Measurements from ENCODE around the gene EXOC6B.
"Not testable (repeated sequence)": the region's sequence is repeated elsewhere in the genome, so short reads cannot be mapped to it uniquely, and the experiment has no call there.

Gene EXOC6B

GRCh38 chr2:72676341-72677025 is 149.3 kb downstream of the EXOC6B start:
- ATAC-seq (no peak), DNase-seq (no peak)

GRCh38 chr2:72674982-72675915 is 150.6 kb downstream of the EXOC6B start:
- DNase-seq (no peak), ATAC-seq (no peak)

GRCh38 chr2:72673279-72673678 is 152.6 kb downstream of the EXOC6B start:
- no peak for ATAC-seq
- no peak for DNase-seq

- no peak for DNase-seq
- ATAC-seq, result no peak
These were observed 156.7 kb downstream of the EXOC6B start for GRCh38 chr2:72669121-72669520.

- DNase-seq (no peak), ATAC-seq (no peak)
These were observed 157.2 kb downstream of the EXOC6B start for GRCh38 chr2:72668647-72669046.

- no peak for ATAC-seq
- DNase-seq, result no peak
These were observed 160.4 kb downstream of the EXOC6B start for GRCh38 chr2:72665448-72665847.

- ATAC-seq (no peak), DNase-seq (no peak)
These were observed 163.8 kb downstream of the EXOC6B start for GRCh38 chr2:72661985-72662384.

- ATAC-seq, result no peak
- no peak for DNase-seq
These were observed 176.0 kb downstream of the EXOC6B start for GRCh38 chr2:72649810-72650209.

- ATAC-seq, DNase-seq: not testable (repeated sequence)
These were observed 184.6 kb downstream of the EXOC6B start for GRCh38 chr2:72641221-72641620.

GRCh38 chr2:72638600-72639211 is 187.1 kb downstream of the EXOC6B start:
- no peak for DNase-seq
- no peak for ATAC-seq

- no peak for ATAC-seq
These were observed 189.6 kb downstream of the EXOC6B start for GRCh38 chr2:72636210-72636609.

GRCh38 chr2:72630767-72631166 is 195.1 kb downstream of the EXOC6B start:
- ATAC-seq, result no peak
- no peak for DNase-seq

More at GRCh38 chr2:72636210-72636609, 189.6 kb downstream of the EXOC6B start:
- no peak for DNase-seq

GRCh38 chr2:72629062-72629461 is 196.8 kb downstream of the EXOC6B start:
- no peak for DNase-seq
- no peak for ATAC-seq

GRCh38 chr2:72627083-72627482 is 198.8 kb downstream of the EXOC6B start:
- ATAC-seq (no peak), DNase-seq (no peak)

GRCh38 chr2:72625366-72625765 is 200.5 kb downstream of the EXOC6B start:
- ATAC-seq (no peak), DNase-seq (no peak)

GRCh38 chr2:72623481-72623880 is 202.4 kb downstream of the EXOC6B start:
- DNase-seq, result no peak
- ATAC-seq, result no peak

GRCh38 chr2:72619626-72620025 is 206.2 kb downstream of the EXOC6B start:
- DNase-seq, result no peak

GRCh38 chr2:72613931-72614330 is 211.9 kb downstream of the EXOC6B start:
- no peak for DNase-seq
- no peak for ATAC-seq

More at GRCh38 chr2:72619626-72620025, 206.2 kb downstream of the EXOC6B start:
- no peak for ATAC-seq

GRCh38 chr2:72612614-72613160 is 213.1 kb downstream of the EXOC6B start:
- DNase-seq (no peak), ATAC-seq (no peak)

GRCh38 chr2:72607189-72607588 is 218.6 kb downstream of the EXOC6B start:
- ATAC-seq, result no peak
- no peak for DNase-seq

- ATAC-seq, result no peak
- no peak for DNase-seq
These were observed 219.9 kb downstream of the EXOC6B start for GRCh38 chr2:72605836-72606442.

- ATAC-seq (no peak), DNase-seq (no peak)
These were observed 221.4 kb downstream of the EXOC6B start for GRCh38 chr2:72604468-72604867.

Data from stimulated activated naive CD8-positive, alpha-beta T cell treated with anti-CD3 and anti-CD28 coated beads, Interleukin-15, Interleukin-2, amounts not matched to agents 100 U/mL and 50 U/mL, for 24 hours (primary cell).